AG10803 (cell line): ENCODE results near the gene GPR87.

Experiments
- DNase-seq: peaks from one replicate; pipeline ENCODE4 v3.0.0; 2010; ENCODE audit warnings: low read depth
- H3K4me3 ChIP-seq: 2 replicates; pipeline ENCODE4 v1.5.1; 2011; ENCODE audit warnings: mild to moderate bottlenecking, low read length, control low read depth
- TF ChIP-seq, protein P1 (sequence below): conservative IDR thresholded peaks from 2 replicates; pipeline ENCODE4 v1.5.1; 2011; ENCODE audit warnings: mild to moderate bottlenecking, low read length, control low read depth, inconsistent platforms

The GPR87 gene

DNA sequence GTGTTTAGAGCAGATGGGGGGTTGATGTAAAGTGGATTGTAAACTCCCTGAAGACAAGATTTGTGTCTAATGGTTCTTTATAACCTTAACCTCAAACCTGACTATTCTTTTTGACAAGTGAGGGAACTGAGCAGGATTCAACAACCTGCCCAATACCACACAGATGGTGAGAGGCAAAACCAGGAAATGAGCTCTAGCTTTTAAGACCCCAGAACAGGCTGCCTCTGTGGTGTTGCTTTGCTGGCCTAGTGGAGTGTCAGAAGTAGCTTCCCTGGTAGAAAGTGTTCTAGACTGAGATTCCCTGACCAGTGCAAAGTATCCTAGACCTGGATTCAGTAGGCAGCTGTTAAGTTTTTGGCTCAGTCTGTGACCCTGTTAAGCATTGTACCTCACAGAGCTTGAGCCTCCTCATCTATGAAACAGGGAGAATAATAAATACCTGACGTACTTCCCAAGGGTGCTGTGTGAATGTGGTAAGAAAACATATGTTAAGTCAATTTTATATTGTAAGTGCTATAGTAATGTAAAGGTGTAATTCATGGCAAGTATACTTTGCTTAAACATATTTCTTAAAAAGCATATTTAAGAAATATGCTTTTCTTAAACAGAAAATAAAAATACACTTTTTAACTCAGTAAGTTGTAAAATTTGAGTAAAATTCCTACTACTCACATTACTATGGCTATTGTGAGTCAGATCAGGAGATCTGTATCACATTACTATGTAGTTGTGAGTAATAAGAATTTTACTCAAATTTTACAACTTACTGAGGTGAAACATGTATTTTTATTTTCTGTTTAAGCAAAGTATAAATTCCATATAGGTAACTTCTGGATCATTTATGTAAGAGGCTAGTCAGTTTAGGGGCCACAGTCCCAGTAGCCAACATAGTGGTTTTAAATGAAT is 8.8 kb downstream of the GPR87 start:
- no peak overlapping the region for H3K4me3 ChIP-seq
- no peak for DNase-seq
- TF ChIP-seq, protein P1, sequence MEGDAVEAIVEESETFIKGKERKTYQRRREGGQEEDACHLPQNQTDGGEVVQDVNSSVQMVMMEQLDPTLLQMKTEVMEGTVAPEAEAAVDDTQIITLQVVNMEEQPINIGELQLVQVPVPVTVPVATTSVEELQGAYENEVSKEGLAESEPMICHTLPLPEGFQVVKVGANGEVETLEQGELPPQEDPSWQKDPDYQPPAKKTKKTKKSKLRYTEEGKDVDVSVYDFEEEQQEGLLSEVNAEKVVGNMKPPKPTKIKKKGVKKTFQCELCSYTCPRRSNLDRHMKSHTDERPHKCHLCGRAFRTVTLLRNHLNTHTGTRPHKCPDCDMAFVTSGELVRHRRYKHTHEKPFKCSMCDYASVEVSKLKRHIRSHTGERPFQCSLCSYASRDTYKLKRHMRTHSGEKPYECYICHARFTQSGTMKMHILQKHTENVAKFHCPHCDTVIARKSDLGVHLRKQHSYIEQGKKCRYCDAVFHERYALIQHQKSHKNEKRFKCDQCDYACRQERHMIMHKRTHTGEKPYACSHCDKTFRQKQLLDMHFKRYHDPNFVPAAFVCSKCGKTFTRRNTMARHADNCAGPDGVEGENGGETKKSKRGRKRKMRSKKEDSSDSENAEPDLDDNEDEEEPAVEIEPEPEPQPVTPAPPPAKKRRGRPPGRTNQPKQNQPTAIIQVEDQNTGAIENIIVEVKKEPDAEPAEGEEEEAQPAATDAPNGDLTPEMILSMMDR: no peak

DNA sequence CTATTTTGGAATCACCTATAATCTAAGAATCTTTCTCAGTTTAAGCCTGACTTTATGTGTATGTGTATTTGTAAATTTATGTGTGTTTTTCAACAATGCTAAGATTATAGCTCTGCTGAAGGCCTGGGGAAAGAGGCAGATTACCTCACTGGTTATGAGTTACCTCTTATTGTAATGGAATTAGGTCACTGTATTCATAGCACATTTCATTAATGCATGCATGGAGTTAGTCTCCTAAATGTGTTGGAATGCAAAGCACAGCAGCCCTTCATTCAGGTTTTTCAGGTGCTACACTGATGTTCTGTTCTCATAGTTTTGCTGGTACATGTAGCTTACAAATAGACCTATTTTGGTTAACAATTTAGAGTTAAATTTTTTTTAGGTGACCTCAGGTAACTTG is 9.5 kb downstream of the GPR87 start:
- no peak overlapping the region for H3K4me3 ChIP-seq
- TF ChIP-seq, protein P1: no peak
- no peak for DNase-seq

DNA sequence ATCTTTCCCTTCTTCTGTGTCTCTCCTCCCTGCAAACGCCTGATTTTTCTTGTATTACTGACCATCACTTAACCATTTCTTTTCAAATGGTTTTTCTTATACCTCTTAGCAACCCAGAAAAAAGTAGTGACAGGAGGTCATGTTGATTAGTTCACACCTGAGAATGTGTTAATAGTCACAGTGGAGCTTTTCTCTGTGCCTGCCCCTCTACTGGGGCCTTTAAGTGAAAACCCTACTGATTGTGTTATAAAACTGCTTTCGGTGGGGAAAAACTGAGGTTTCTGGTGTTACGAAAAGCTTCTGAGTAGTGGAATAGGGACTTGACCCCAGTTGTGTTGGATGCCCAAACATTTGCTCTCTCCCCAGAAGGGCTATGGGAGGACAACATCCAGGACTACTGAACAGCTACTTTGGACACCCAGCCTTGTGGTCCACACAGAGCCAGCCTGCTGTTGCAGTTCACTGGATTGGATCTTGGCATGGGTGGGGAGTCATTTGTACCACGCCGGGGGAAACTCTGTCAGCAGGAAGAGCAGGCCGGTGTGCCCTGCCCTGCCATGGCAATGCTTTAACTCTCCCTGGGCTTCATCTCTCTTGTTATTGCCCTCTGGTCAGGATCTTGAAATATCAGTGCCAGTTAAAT is 10.3 kb downstream of the GPR87 start:
- no peak overlapping the region for H3K4me3 ChIP-seq
- TF ChIP-seq, protein P1: no peak

DNA sequence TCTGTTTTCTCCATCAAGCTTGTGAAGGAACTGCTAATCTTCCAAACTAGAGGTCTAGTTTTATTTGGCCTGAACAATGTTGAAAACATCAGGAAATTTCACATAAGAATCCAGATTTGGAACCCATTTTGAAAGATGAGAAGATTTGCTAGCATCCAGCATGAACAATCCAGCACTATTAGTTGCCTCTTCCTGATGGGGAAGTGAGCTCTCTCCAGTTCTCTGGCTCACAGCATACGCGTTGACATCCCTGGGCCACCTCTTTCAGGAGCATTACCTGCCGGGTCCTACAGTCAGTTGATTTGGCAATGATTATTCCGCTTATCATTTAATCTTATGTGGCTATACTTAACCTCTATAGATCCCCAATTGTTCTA is 10.9 kb downstream of the GPR87 start:
- peak; percentile 56 for DNase-seq
- H3K4me3 ChIP-seq: peak overlapping the region; percentile 41; the same call in 1 of the 2 replicates
- TF ChIP-seq, protein P1: no peak

More for the DNA sequence above, 10.3 kb downstream of the GPR87 start:
- DNase-seq: no peak

DNA sequence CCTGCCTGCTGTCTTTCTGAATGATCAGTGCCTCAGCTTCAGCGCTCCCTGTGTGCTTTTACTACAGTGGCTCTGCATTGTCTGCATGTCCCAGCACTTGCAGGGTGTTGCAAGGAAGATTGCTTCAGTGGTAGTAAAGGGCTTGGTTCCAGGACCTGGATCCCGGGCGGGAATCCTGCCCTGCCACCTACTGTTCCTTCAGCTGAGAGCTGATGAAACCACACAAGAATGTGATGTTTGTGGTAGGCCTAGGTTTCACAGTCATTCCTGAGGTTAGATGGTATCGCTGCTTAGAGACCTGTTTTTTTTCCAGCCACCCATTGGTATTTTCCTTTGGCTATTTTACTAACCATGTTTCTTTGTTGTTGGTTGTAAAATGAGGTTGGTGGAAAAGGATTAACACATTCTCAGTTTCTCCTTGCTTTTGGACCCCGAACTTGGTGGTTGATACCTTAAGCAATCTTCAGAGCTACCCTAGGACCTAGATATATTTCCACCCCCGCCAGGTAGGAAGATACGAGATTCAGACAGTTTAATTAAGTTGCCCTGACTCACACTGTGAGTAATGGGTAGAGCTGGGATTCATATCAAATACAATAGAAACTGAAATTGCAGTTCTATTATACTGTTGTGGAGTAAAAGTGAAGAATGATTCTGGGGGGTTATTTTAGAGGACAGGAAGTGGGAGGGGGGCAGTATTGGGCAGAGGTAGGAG is 11.4 kb downstream of the GPR87 start:
- TF ChIP-seq, protein P1: peak; percentile 38
- peak overlapping the region; percentile 41 for H3K4me3 ChIP-seq
- DNase-seq: peak; percentile 99

DNA sequence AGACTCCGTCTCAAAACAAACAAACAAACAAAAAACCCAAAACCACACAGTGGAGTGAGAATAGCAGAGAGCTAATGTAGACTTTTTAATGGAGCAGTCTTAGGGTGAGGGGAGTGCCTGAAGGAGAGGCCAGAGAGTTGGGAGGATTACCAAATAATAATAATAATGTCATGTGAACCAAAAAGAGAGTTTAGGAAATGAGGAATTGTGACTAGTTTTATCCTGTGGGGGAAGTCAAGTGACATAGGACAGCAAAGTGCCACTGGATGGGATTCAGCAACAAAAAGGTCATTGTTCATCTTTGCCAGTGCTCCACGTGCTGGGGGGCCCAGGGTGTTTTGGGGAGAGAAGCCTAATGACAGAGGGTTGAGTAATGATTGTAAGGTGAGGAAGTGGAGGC is 12.9 kb downstream of the GPR87 start:
- H3K4me3 ChIP-seq: no peak overlapping the region
- TF ChIP-seq, protein P1: no peak
- DNase-seq: no peak
